ENCODE data around the gene PRIMA1.

DNA sequence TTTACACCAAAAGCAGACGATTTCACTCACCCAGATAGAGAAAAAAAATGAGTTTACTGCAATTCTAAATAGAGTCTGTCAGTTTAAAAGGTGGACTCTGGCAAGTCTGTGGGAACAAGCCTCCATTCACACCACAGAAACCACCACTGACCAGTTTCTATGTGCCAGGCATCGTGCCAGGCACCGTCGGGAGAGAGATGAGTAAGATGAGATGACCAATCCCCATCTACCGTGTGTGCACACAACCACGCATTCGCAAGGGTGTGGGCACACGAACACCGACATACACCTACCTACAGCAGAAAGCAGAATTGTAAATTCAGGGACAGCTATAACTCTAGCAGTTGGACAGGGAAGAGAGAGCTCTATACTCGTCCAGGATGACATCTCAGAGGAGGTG lies 58.3 kb downstream of the PRIMA1 start:
- TF ChIP-seq EZH2 (IDR thresholded peaks at IDR 0.05; ENCODE audit: low read depth, unreplicated experiment) (no peak), POLR2AphosphoS5 (IDR thresholded peaks at IDR 0.05; ENCODE audit: low read depth) (no peak), ZNF114 (CRISPR knock-in tag; IDR thresholded peaks at IDR 0.05) (no peak), JUNB (IDR thresholded peaks at IDR 0.05; ENCODE audit: unreplicated experiment) (no peak), EZH2phosphoT487 (IDR thresholded peaks at IDR 0.05; ENCODE audit: unreplicated experiment) (no peak), REST (IDR thresholded peaks at IDR 0.05; ENCODE audit: unreplicated experiment) (no peak), ZNF331 (CRISPR knock-in tag; IDR thresholded peaks at IDR 0.05; ENCODE audit: low read depth) (no peak), ZNF462 (CRISPR knock-in tag; IDR thresholded peaks at IDR 0.05) (no peak), ETS1 (IDR thresholded peaks at IDR 0.05) (no peak), CREB1 (CRISPR knock-in tag; IDR thresholded peaks at IDR 0.05; ENCODE audit: low read depth) (no peak), NANOG (IDR thresholded peaks at IDR 0.05; ENCODE audit: borderline replicate concordance) (no peak)
- TF ChIP-seq, protein P1, sequence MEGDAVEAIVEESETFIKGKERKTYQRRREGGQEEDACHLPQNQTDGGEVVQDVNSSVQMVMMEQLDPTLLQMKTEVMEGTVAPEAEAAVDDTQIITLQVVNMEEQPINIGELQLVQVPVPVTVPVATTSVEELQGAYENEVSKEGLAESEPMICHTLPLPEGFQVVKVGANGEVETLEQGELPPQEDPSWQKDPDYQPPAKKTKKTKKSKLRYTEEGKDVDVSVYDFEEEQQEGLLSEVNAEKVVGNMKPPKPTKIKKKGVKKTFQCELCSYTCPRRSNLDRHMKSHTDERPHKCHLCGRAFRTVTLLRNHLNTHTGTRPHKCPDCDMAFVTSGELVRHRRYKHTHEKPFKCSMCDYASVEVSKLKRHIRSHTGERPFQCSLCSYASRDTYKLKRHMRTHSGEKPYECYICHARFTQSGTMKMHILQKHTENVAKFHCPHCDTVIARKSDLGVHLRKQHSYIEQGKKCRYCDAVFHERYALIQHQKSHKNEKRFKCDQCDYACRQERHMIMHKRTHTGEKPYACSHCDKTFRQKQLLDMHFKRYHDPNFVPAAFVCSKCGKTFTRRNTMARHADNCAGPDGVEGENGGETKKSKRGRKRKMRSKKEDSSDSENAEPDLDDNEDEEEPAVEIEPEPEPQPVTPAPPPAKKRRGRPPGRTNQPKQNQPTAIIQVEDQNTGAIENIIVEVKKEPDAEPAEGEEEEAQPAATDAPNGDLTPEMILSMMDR (conservative IDR thresholded peaks at IDR 0.05; ENCODE audit: low read depth in 2 of 2): no peak

Measured in GM23338 (cell line).